HFF-Myc (cell line): Measurements from ENCODE around the gene STRIP2.
A peak's percentile ranks its signal among the peaks of the same experiment; 100 is the strongest.

ENCODE experiments used
- DNase-seq: peaks from one replicate; pipeline ENCODE4 v3.0.0-alpha.2; 2011; ENCODE audit warnings: low read depth; ENCODE audit errors: extremely low read depth
- H3K4me3 ChIP-seq: replicated peaks from 2 replicates; pipeline ENCODE4 v1.5.1; 2011; ENCODE audit warnings: low read depth, mild to moderate bottlenecking, control low read depth, low read length
- CTCF ChIP-seq: IDR thresholded peaks from 2 replicates; pipeline ENCODE4 v1.5.1; 2012; ENCODE audit warnings: mild to moderate bottlenecking, low read depth, low read length, control low read depth; ENCODE audit errors: missing control alignments

STRIP2 gene

GRCh38 chr7:129433847-129434674 lies at the start of gene STRIP2:
Gene STRIP2 (plus strand): TSS chr7:129434432. CDS start chr7:129434473, 41 bp downstream.
- DNase-seq, result no peak
- TF ChIP-seq CTCF, result no peak

GRCh38 chr7:129385116-129385515 lies 49.1 kb upstream of the STRIP2 start:
- DNase-seq, result no peak

More at GRCh38 chr7:129433847-129434674, at the start of gene STRIP2:
- peak within 1 kb of the TSS; percentile 58 for H3K4me3 ChIP-seq

GRCh38 chr7:129385598-129385997 lies 48.6 kb upstream of the STRIP2 start:
- H3K4me3 ChIP-seq, result no peak overlapping the region
- DNase-seq, result no peak
- TF ChIP-seq CTCF, result no peak

More at GRCh38 chr7:129385116-129385515, 49.1 kb upstream of the STRIP2 start:
- H3K4me3 ChIP-seq, result no peak overlapping the region
- TF ChIP-seq CTCF, result no peak

GRCh38 chr7:129386506-129386905 lies 47.7 kb upstream of the STRIP2 start:
- DNase-seq, result no peak
- no peak overlapping the region for H3K4me3 ChIP-seq
- TF ChIP-seq CTCF, result no peak

- no peak for TF ChIP-seq CTCF
- H3K4me3 ChIP-seq, result no peak overlapping the region
- no peak for DNase-seq
Observed at GRCh38 chr7:129387537-129387936, 46.7 kb upstream of the STRIP2 start.

GRCh38 chr7:129388333-129389098 lies 45.7 kb upstream of the STRIP2 start:
- DNase-seq, result no peak
- no peak for TF ChIP-seq CTCF
- no peak overlapping the region for H3K4me3 ChIP-seq
